H1 (cell line): ENCODE data around the gene TRAF6. TPM values are rescaled to one million over a fixed set of nuclear protein-coding genes. Genes with fewer than 3 reads are reported as not detected.

Source experiments
- CTCF ChIA-PET: fragments of 300-600 bp; sonication (Branson Sonifier 250); formaldehyde crosslinking; loops from one replicate; lab custom pipeline; 2021; ENCODE audit not compliant: partially characterized antibody; lab: Charles Lee
- POLR2A ChIA-PET: fragments of 300-600 bp; sonication (Branson Sonifier 250); formaldehyde crosslinking; loops from one replicate; lab custom pipeline; 2021; ENCODE audit warnings: inconsistent platforms; ENCODE audit not compliant: partially characterized antibody; lab: Charles Lee
- DNase-seq, 2 experiments: peaks; one replicate each; pipeline versions ENCODE4 v3.0.0 to v3.0.0-alpha.2; 2010 to 2022; ENCODE audit warnings: low spot score in 2 of 2, low read depth in 1 of 2, mixed read lengths in 1 of 2
- FAIRE-seq: peaks from 2 replicates; lab custom pipeline; 2011; peaks lifted over from hg19 to GRCh38; lab: Jason Lieb, UNC
- H2AFZ ChIP-seq: 2 replicates; pipeline ENCODE4 v1.8.1; 2012; ENCODE audit warnings: low read length, inconsistent platforms
- H2AK5ac ChIP-seq: 2 replicates; pipeline ENCODE4 v1.6.1; 2013; ENCODE audit warnings: low read depth, low read length
- H2BK120ac ChIP-seq: replicated peaks from 2 replicates; pipeline ENCODE3; 2013; ENCODE audit warnings: low read depth, low read length, inconsistent platforms
- H2BK12ac ChIP-seq: 2 replicates; pipeline ENCODE4 v1.6.1; 2013; ENCODE audit warnings: low read depth, low read length
- H2BK15ac ChIP-seq: 2 replicates; pipeline ENCODE4 v1.6.1; 2013; ENCODE audit warnings: low read length
- H2BK20ac ChIP-seq: 2 replicates; pipeline ENCODE4 v1.6.1; 2013; ENCODE audit warnings: low read length
- H2BK5ac ChIP-seq: 2 replicates; pipeline ENCODE4 v1.6.1; 2013; ENCODE audit warnings: low read depth, low read length
- H3K14ac ChIP-seq: 2 replicates; pipeline ENCODE4 v1.6.1; 2013; ENCODE audit warnings: inconsistent platforms; ENCODE audit not compliant: insufficient read length
- H3K18ac ChIP-seq: 2 replicates; pipeline ENCODE4 v1.6.1; 2013; ENCODE audit warnings: low read length; ENCODE audit errors: extremely low read depth
- H3K23ac ChIP-seq: 2 replicates; pipeline ENCODE4 v1.6.1; 2013; ENCODE audit warnings: inconsistent platforms; ENCODE audit not compliant: insufficient read length
- H3K23me2 ChIP-seq: 2 replicates; pipeline ENCODE4 v1.6.1; 2013; ENCODE audit warnings: low read depth, low read length
- H3K27ac ChIP-seq: 2 replicates; pipeline ENCODE4 v1.6.1; 2011; ENCODE audit warnings: low read depth, low read length, inconsistent platforms
- H3K27me3 ChIP-seq, 4 experiments: replicated peaks in 1 of 4; 1 replicate in 1 of 4; 2 replicates in 3 of 4; pipeline versions ENCODE4 v1.6.1 to v1.8.1; 2011 to 2013; ENCODE audit warnings: low read length in 3 of 4, mild to moderate bottlenecking in 3 of 4, inconsistent platforms in 2 of 4, mixed read lengths in 2 of 4, moderate library complexity in 1 of 4; ENCODE audit not compliant: control insufficient read depth in 3 of 4, insufficient read depth in 3 of 4; ENCODE audit errors: extremely low read depth in 1 of 4
- H3K36me3 ChIP-seq, 4 experiments: 2 replicates each; pipeline versions ENCODE4 v1.6.1 to v1.8.1; 2011 to 2013; ENCODE audit warnings: mild to moderate bottlenecking in 4 of 4, low read length in 3 of 4, moderate library complexity in 2 of 4, control low read depth in 1 of 4, inconsistent platforms in 1 of 4; ENCODE audit not compliant: insufficient read depth in 4 of 4, control insufficient read depth in 2 of 4
- H3K4ac ChIP-seq: replicated peaks from 2 replicates; pipeline ENCODE3; 2013; ENCODE audit warnings: low read length, low read depth, mixed read lengths, inconsistent platforms; ENCODE audit not compliant: insufficient read length
- H3K4me1 ChIP-seq, 4 experiments: replicated peaks in 1 of 4; 1 replicate in 1 of 4; 2 replicates in 3 of 4; pipeline versions ENCODE4 v1.6.1 to v1.8.1; 2011 to 2013; ENCODE audit warnings: low read length in 3 of 4, inconsistent platforms in 2 of 4, mixed read lengths in 1 of 4; ENCODE audit not compliant: insufficient read depth in 4 of 4, control insufficient read depth in 3 of 4
- H3K4me2 ChIP-seq, 2 experiments: 2 replicates each; pipeline versions ENCODE4 v1.6.1 to v1.8.1; 2011 to 2013; ENCODE audit warnings: low read depth in 2 of 2, low read length in 2 of 2, control low read depth in 1 of 2, inconsistent platforms in 1 of 2, mild to moderate bottlenecking in 1 of 2; ENCODE audit not compliant: insufficient read depth in 1 of 2
- H3K4me3 ChIP-seq, 4 experiments: fragments of 200-600, 300-600 bp in 1 of 4; sonication (generic), shearing (Covaris generic), sonication (Bioruptor Twin) in 1 of 4; 2 replicates each; pipeline versions ENCODE4 v1.5.1 to v1.8.1; 2011 to 2016; ENCODE audit warnings: low read length in 4 of 4, low read depth in 3 of 4, control low read depth in 2 of 4, inconsistent platforms in 2 of 4, mild to moderate bottlenecking in 2 of 4, mixed read lengths in 1 of 4, moderate library complexity in 1 of 4; ENCODE audit not compliant: insufficient read depth in 2 of 4; ENCODE audit errors: extremely low read depth in 1 of 4
- H3K56ac ChIP-seq: replicated peaks from 2 replicates; pipeline ENCODE3; 2013; ENCODE audit warnings: low read depth, mild to moderate bottlenecking, mixed read lengths, low read length, inconsistent platforms; ENCODE audit not compliant: insufficient read length
- H3K79me1 ChIP-seq: 2 replicates; pipeline ENCODE4 v1.6.1; 2013; ENCODE audit warnings: low read depth, low read length, control low read depth
- H3K79me2 ChIP-seq, 2 experiments: 2 replicates each; pipeline versions ENCODE4 v1.6.1 to v1.8.1; 2012 to 2013; ENCODE audit warnings: low read length in 2 of 2, mild to moderate bottlenecking in 2 of 2, inconsistent platforms in 1 of 2; ENCODE audit not compliant: insufficient read depth in 2 of 2, control insufficient read depth in 1 of 2
- H3K9ac ChIP-seq, 4 experiments: replicated peaks in 1 of 4; 1 replicate in 1 of 4; 2 replicates in 3 of 4; pipeline versions ENCODE4 v1.6.1 to v1.8.1; 2011 to 2013; ENCODE audit warnings: low read depth in 3 of 4, low read length in 3 of 4, control low read depth in 2 of 4, mild to moderate bottlenecking in 2 of 4, moderate library complexity in 2 of 4, inconsistent platforms in 1 of 4; ENCODE audit errors: extremely low read depth in 1 of 4
- H3K9me3 ChIP-seq, 2 experiments: 2 replicates each; pipeline versions ENCODE4 v1.6.1 to v1.8.1; 2012 to 2013; ENCODE audit warnings: mild to moderate bottlenecking in 2 of 2, moderate library complexity in 2 of 2, control low read depth in 1 of 2, inconsistent platforms in 1 of 2, low read depth in 1 of 2, low read length in 1 of 2, mixed read lengths in 1 of 2; ENCODE audit not compliant: insufficient read depth in 2 of 2
- H4K20me1 ChIP-seq, 2 experiments: replicated peaks in 1 of 2; 2 replicates each; pipeline versions ENCODE3 to v1.8.1; 2011 to 2013; ENCODE audit warnings: inconsistent platforms in 2 of 2, low read length in 2 of 2, mild to moderate bottlenecking in 1 of 2; ENCODE audit not compliant: insufficient read depth in 2 of 2, control insufficient read depth in 1 of 2
- H4K5ac ChIP-seq: 2 replicates; pipeline ENCODE4 v1.6.1; 2013; ENCODE audit warnings: low read length, low read depth, mixed read lengths, inconsistent platforms; ENCODE audit not compliant: insufficient read length
- H4K8ac ChIP-seq: 2 replicates; pipeline ENCODE4 v1.8.0; 2013; ENCODE audit warnings: mild to moderate bottlenecking, moderate library complexity, low read length, inconsistent platforms; ENCODE audit not compliant: insufficient read depth; ENCODE audit errors: extremely low read depth
- H4K91ac ChIP-seq: replicated peaks from 2 replicates; pipeline ENCODE3; 2013; ENCODE audit warnings: low read length, mixed read lengths, inconsistent platforms; ENCODE audit not compliant: insufficient read length
- SP1 ChIP-seq: IDR thresholded peaks from 2 replicates; pipeline ENCODE4 v1.6.1; 2011; ENCODE audit warnings: low read depth, low read length
- WGBS, 2 experiments: shearing (Covaris generic) in 1 of 2; methylation state at CpG; one replicate each; pipeline versions ENCODE4 v1.1.6 to v1.1.7; 2013 to 2015; ENCODE audit warnings: low lambda C conversion rate in 2 of 2, mixed read lengths in 2 of 2, inconsistent platforms in 1 of 2, low coverage in 1 of 2, missing lambda C conversion rate in 1 of 2; ENCODE audit not compliant: insufficient replicate concordance in 2 of 2, insufficient coverage in 1 of 2, insufficient read length in 1 of 2; ENCODE audit errors: extremely low coverage in 1 of 2, missing lambda C conversion rate in 1 of 2; 5-methylcytosine and 5-hydroxymethylcytosine counted together
- polyA plus RNA-seq, 7 experiments: library from polyadenylated mRNA; depleted of rRNA in 3 of 7; stranded (reverse) in 5 of 7; unstranded in 2 of 7; fragments of >200 nt in 5 of 7; fragments of 200-250 nt in 2 of 7; gene quantifications; 1 replicate in 5 of 7; 2 replicates in 1 of 7; 4 replicates in 1 of 7; pipeline versions ENCODE4 v1.2.1 to v1.2.3, GENCODE V29; 2011 to 2013; ENCODE audit warnings: missing spikeins in 2 of 7, mixed read lengths in 2 of 7
- total RNA-seq: library from RNA; stranded (reverse); fragmentation: NEBNext Ultra II Directional; extraction: Animal tissue kit (Norgen Biotek cat#: 25700); gene quantifications from 2 replicates; pipeline ENCODE4 v1.2.1, GENCODE V29; 2021

TRAF6 gene
- total and polyA plus RNA-seq, 2 of the 8 experiments (the other 6 are each of a cell fraction or from before 2014, with no cell fraction given), result 4.6 to 8.8 TPM

DNA sequence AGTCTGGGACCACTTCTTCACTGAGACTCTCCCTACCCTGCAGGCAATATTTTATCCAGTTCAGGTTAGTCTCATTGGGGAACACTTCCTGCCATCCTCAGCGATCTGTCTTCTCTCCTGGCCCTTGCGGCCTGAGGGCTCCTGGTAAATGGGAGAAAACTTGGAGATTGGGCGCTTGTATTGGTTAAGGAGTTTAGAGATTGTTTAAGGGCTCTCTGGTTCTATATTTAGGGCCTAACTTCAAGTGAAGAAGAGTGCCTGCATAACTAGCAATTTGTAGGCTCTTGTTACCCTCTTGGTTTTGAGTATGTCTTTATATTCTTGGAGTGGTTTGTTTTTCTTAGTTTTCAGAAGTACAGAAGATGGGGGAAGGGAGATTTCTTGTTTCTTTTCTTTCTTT, 72.7 kb downstream of the TRAF6 start:
- no peak overlapping the region for H3K56ac ChIP-seq
- 0 out of 4 replicates have a peak, but pooled peaks cover 0 to 4% of the 10 kb centered on the region in 2 experiments for H3K9me3 ChIP-seq
- H2BK15ac ChIP-seq, result no peak overlapping the region
- FAIRE-seq, result no peak
- H4K20me1 ChIP-seq, result no peaks in the 10 kb centered on the region
- DNase-seq, result no peak
- H4K8ac ChIP-seq, result no peak overlapping the region
- no peak overlapping the region for H3K18ac ChIP-seq
- no peak overlapping the region for H2BK12ac ChIP-seq
- ChIA-PET CTCF (interaction anchor here (1.2 kb wide), 1 partner anchor 25 kb away, joined by 4 read pairs; no protein-coding TSS in a partner anchor), POLR2A (no interaction called here)
- 91% methylated on average over 3 of the region's 3 CpGs; no CpG with 5 or more reads in 1 of the 2 experiments for WGBS, 2 experiments
- H3K27ac ChIP-seq, result no peak overlapping the region
- no peak overlapping the region for H2AFZ ChIP-seq
- H3K23ac ChIP-seq, result no peak overlapping the region
- H3K79me1 ChIP-seq, result no peaks in the 10 kb centered on the region
- H4K5ac ChIP-seq, result no peak overlapping the region
- no peaks in the 10 kb centered on the region for H3K79me2 ChIP-seq
- no peak overlapping the region for H3K4me3 ChIP-seq
- H3K4ac ChIP-seq, result no peak overlapping the region
- no peaks in the 10 kb centered on the region for H3K36me3 ChIP-seq
- H2BK120ac ChIP-seq, result no peak overlapping the region
- no peak overlapping the region for H2AK5ac ChIP-seq
- H3K4me2 ChIP-seq, result no peak overlapping the region
- no peak overlapping the region for H2BK5ac ChIP-seq
- no peak overlapping the region for H3K9ac ChIP-seq
- H3K27me3 ChIP-seq, result no peaks in the 10 kb centered on the region
- H3K23me2 ChIP-seq, result no peaks in the 10 kb centered on the region
- H4K91ac ChIP-seq, result no peak overlapping the region
- no peak overlapping the region for H3K14ac ChIP-seq
- H3K4me1 ChIP-seq, result no peaks in the 10 kb centered on the region
- no peak overlapping the region for H2BK20ac ChIP-seq
- TF ChIP-seq SP1, result no peak
